Coronary artery (tissue), 2 donors: ENCODE data around the gene ERP27.

Experiments used
- DNase-seq: peaks from one replicate; pipeline ENCODE4 v3.0.0-alpha.2; 2017; ENCODE audit warnings: low spot score
- H3K27ac ChIP-seq, 2 donors: fragments of 200-600 bp; sonication (generic); one replicate each; pipeline ENCODE4 v1.5.1; 2016 to 2019
- H3K4me3 ChIP-seq: fragments of 200-600 bp; sonication (generic); 2 replicates; pipeline ENCODE4 v1.5.1; 2016; ENCODE audit warnings: mild to moderate bottlenecking, moderate library complexity
- CTCF ChIP-seq: fragments of 200-600 bp; sonication (generic); IDR thresholded peaks from one replicate; pipeline ENCODE4 v1.5.1; 2019; ENCODE audit warnings: antibody characterized with exemption

Gene ERP27

GRCh38 chr12:14938301-14938700, at the start of gene ERP27:
ERP27 (minus strand) TSS chr12:14938537; CDS start chr12:14938508, 29 bp downstream.
- Histone ChIP-seq H3K4me3 (no peak within 1 kb of the TSS), H3K27ac (no peak within 1 kb of the TSS)
- no peak for TF ChIP-seq CTCF
- no peak for DNase-seq

GRCh38 chr12:14988035-14988434, 49.7 kb upstream of the ERP27 start:
- no peak overlapping the region for H3K27ac ChIP-seq
- no peak for TF ChIP-seq CTCF
- DNase-seq = no peak
- H3K4me3 ChIP-seq = no peak overlapping the region

GRCh38 chr12:14986449-14986848, 48.1 kb upstream of the ERP27 start:
- H3K4me3 ChIP-seq = no peak overlapping the region
- no peak overlapping the region for H3K27ac ChIP-seq
- no peak for TF ChIP-seq CTCF
- DNase-seq = no peak

GRCh38 chr12:14984766-14985285, 46.5 kb upstream of the ERP27 start:
- H3K27ac ChIP-seq = no peak overlapping the region

GRCh38 chr12:14984036-14984435, 45.7 kb upstream of the ERP27 start:
- H3K27ac ChIP-seq = no peak overlapping the region
- TF ChIP-seq CTCF = no peak
- no peak for DNase-seq
- H3K4me3 ChIP-seq = no peak overlapping the region

More at GRCh38 chr12:14984766-14985285, 46.5 kb upstream of the ERP27 start:
- H3K4me3 ChIP-seq = no peak overlapping the region
- TF ChIP-seq CTCF = no peak
- no peak for DNase-seq

GRCh38 chr12:14982991-14983390, 44.7 kb upstream of the ERP27 start:
- H3K27ac ChIP-seq = no peak overlapping the region
- no peak for DNase-seq
- no peak overlapping the region for H3K4me3 ChIP-seq
- TF ChIP-seq CTCF = no peak

GRCh38 chr12:14982562-14982961, 44.2 kb upstream of the ERP27 start:
- Histone ChIP-seq H3K4me3 (no peak overlapping the region), H3K27ac (no peak overlapping the region)
- DNase-seq = no peak
- no peak for TF ChIP-seq CTCF
